SH-SY5Y (cell line): ENCODE data around the gene TTC14.

Experiments used
- GATA2 ChIP-seq: IDR thresholded peaks from 2 replicates; pipeline ENCODE4 v1.6.1; 2011; ENCODE audit warnings: mild to moderate bottlenecking, low read depth, low read length
- GATA3 ChIP-seq: IDR thresholded peaks from 2 replicates; pipeline ENCODE4 v1.6.1; 2011; ENCODE audit warnings: low read depth, mild to moderate bottlenecking, low read length, moderate library complexity

GRCh38 chr3:180626844-180627243, 24.9 kb downstream of the TTC14 start:
- no peak for TF ChIP-seq GATA3
- TF ChIP-seq GATA2, result no peak
